GM18505 (cell line): Measurements from ENCODE around the gene SCO2.
"Not testable (repeated sequence)": the region's sequence is repeated elsewhere in the genome, so short reads cannot be mapped to it uniquely, and the experiment has no call there.

ENCODE experiments used
- ATAC-seq: cut with Tn5 transposase; IDR thresholded peaks from one replicate; pipeline ENCODE4 v1.9.1; 2021; ENCODE audit not compliant: unreplicated experiment
- POLR2A ChIP-seq: IDR thresholded peaks from 4 replicates; pipeline ENCODE4 v1.6.1; 2011; ENCODE audit warnings: borderline replicate concordance; ENCODE audit not compliant: insufficient read depth, insufficient read length; ENCODE audit errors: extremely low read depth

Gene SCO2

GRCh38 chr22:50523458-50523805, 2.0 kb downstream of the SCO2 start:
- TF ChIP-seq POLR2A = no peak
- ATAC-seq = no peak

GRCh38 chr22:50522806-50523438, 2.5 kb downstream of the SCO2 start:
- no peak for ATAC-seq
- TF ChIP-seq POLR2A = no peak

GRCh38 chr22:50522208-50522805, 3.1 kb downstream of the SCO2 start:
- ATAC-seq = no peak
- no peak for TF ChIP-seq POLR2A

GRCh38 chr22:50521710-50522109, 3.7 kb downstream of the SCO2 start:
- no peak for ATAC-seq
- TF ChIP-seq POLR2A = no peak

- no peak for TF ChIP-seq POLR2A
- ATAC-seq = no peak
Measured at GRCh38 chr22:50520826-50521453, 4.5 kb downstream of the SCO2 start.

GRCh38 chr22:50520184-50520583, 5.2 kb downstream of the SCO2 start:
- ATAC-seq = not testable (repeated sequence)

- ATAC-seq = no peak
- no peak for TF ChIP-seq POLR2A
Measured at GRCh38 chr22:50519151-50519550, 6.2 kb downstream of the SCO2 start.

- no peak for ATAC-seq
- no peak for TF ChIP-seq POLR2A
Measured at GRCh38 chr22:50518606-50519005, 6.8 kb downstream of the SCO2 start.

- no peak for ATAC-seq
- TF ChIP-seq POLR2A = no peak
Measured at GRCh38 chr22:50517495-50518260, 7.7 kb downstream of the SCO2 start.

- no peak for TF ChIP-seq POLR2A
- no peak for ATAC-seq
Measured at GRCh38 chr22:50516891-50517290, 8.5 kb downstream of the SCO2 start.

- TF ChIP-seq POLR2A = no peak
- no peak for ATAC-seq
Measured at GRCh38 chr22:50516068-50516467, 9.3 kb downstream of the SCO2 start.

- no peak for TF ChIP-seq POLR2A
- ATAC-seq = no peak
Measured at GRCh38 chr22:50513175-50513574, 12.2 kb downstream of the SCO2 start.

- no peak for ATAC-seq
Measured at GRCh38 chr22:50508897-50509296, 16.5 kb downstream of the SCO2 start.

More at GRCh38 chr22:50508897-50509296, 16.5 kb downstream of the SCO2 start:
- TF ChIP-seq POLR2A = no peak
